Suprapubic skin (tissue), 4 donors: ENCODE measurements around the gene JPH3.

Experiments
- CTCF ChIP-seq, 2 donors: fragments of 200-600 bp in 1 of 2; fragments of 450-650 bp in 1 of 2; sonication (generic) in 1 of 2; IDR thresholded peaks; one replicate each; pipeline ENCODE4 v1.5.1; 2016 to 2019; ENCODE audit warnings: antibody characterized with exemption in 2 of 2, mild to moderate bottlenecking in 1 of 2, moderate library complexity in 1 of 2
- POLR2A ChIP-seq, 2 donors: fragments of 450-650 bp; IDR thresholded peaks; one replicate each; pipeline ENCODE4 v1.6.1; 2017; ENCODE audit warnings: antibody characterized with exemption in 2 of 2, mild to moderate bottlenecking in 2 of 2, moderate library complexity in 2 of 2
- POLR2AphosphoS5 ChIP-seq, 3 donors: sonication (generic); formaldehyde crosslinking; IDR thresholded peaks; one replicate each; pipeline ENCODE4 v1.6.1; 2017; ENCODE audit warnings: antibody characterized with exemption in 3 of 3

GRCh38 chr16:87615621-87616041 lies 13.3 kb downstream of the JPH3 start:
- TF ChIP-seq POLR2AphosphoS5 (IDR thresholded peaks at IDR 0.05), result no peak
- no peak for TF ChIP-seq CTCF (IDR thresholded peaks at IDR 0.05)
- no peak for TF ChIP-seq POLR2A (IDR thresholded peaks at IDR 0.05)
